Kasumi-1 (cell line): ENCODE results near the gene ZDHHC14.

ENCODE experiments used
- DNase-seq, 2 experiments: peaks; one replicate each; lab custom pipeline; 2025; lab: John Stamatoyannopoulos, UW

Gene ZDHHC14

GRCh38 chr6:157518397-157519250, 137.6 kb downstream of the ZDHHC14 start:
- DNase-seq = no peak

GRCh38 chr6:157519255-157520116, 138.5 kb downstream of the ZDHHC14 start:
- DNase-seq = no peak

GRCh38 chr6:157520117-157520406, 139.1 kb downstream of the ZDHHC14 start:
- DNase-seq = no peak

- DNase-seq = peak; percentile 43 to 49
These were observed 139.8 kb downstream of the ZDHHC14 start for GRCh38 chr6:157520596-157521361.

- DNase-seq = peak; percentile 43 to 59
These were observed 140.7 kb downstream of the ZDHHC14 start for GRCh38 chr6:157521362-157522335.

GRCh38 chr6:157522472-157522871, 141.5 kb downstream of the ZDHHC14 start:
- no peak for DNase-seq

- DNase-seq = no peak
These were observed 143.7 kb downstream of the ZDHHC14 start for GRCh38 chr6:157524735-157525134.

GRCh38 chr6:157525292-157525889, 144.4 kb downstream of the ZDHHC14 start:
- no peak for DNase-seq

GRCh38 chr6:157525918-157526425, 145.0 kb downstream of the ZDHHC14 start:
- no peak for DNase-seq

- no peak for DNase-seq
These were observed 146.5 kb downstream of the ZDHHC14 start for GRCh38 chr6:157527471-157527907.

GRCh38 chr6:157528931-157529653, 148.1 kb downstream of the ZDHHC14 start:
- no peak for DNase-seq

- DNase-seq = no peak
These were observed 148.7 kb downstream of the ZDHHC14 start for GRCh38 chr6:157529654-157530039.

GRCh38 chr6:157530126-157530525, 149.1 kb downstream of the ZDHHC14 start:
- DNase-seq = no peak

GRCh38 chr6:157530724-157531168, 149.8 kb downstream of the ZDHHC14 start:
- DNase-seq = no peak

- DNase-seq = no peak
These were observed 150.4 kb downstream of the ZDHHC14 start for GRCh38 chr6:157531169-157531985.

- no peak for DNase-seq
These were observed 151.0 kb downstream of the ZDHHC14 start for GRCh38 chr6:157531986-157532365.

- no peak for DNase-seq
These were observed 152.3 kb downstream of the ZDHHC14 start for GRCh38 chr6:157533048-157533871.
